SU-DHL-6 (cell line): Measurements from ENCODE around the gene GLI3.

Experiments
- H2AFZ ChIP-seq: fragments of 200-600 bp; sonication (generic); 2 replicates; pipeline ENCODE4 v1.6.1; 2014; ENCODE audit warnings: low read depth, mild to moderate bottlenecking, moderate library complexity, mixed read lengths, antibody characterized with exemption, low read length; ENCODE audit not compliant: severe bottlenecking
- H3F3A ChIP-seq: fragments of 200-600 bp; shearing (Covaris generic); 2 replicates; pipeline ENCODE4 v1.6.0; 2016; ENCODE audit warnings: antibody characterized with exemption, mild to moderate bottlenecking; ENCODE audit not compliant: insufficient read depth
- H3K27ac ChIP-seq: fragments of 200-600 bp; sonication (generic); 2 replicates; pipeline ENCODE4 v1.5.1; 2016; ENCODE audit warnings: low read depth, mild to moderate bottlenecking, low read length, moderate library complexity, mixed read lengths
- H3K27me3 ChIP-seq: fragments of 200-600 bp; sonication (generic), shearing (Covaris generic); 2 replicates; pipeline ENCODE4 v1.6.0; 2014; ENCODE audit warnings: mild to moderate bottlenecking, low read length
- H3K36me3 ChIP-seq: fragments of 200-600 bp; sonication (generic); 2 replicates; pipeline ENCODE4 v1.6.1; 2014; ENCODE audit warnings: mild to moderate bottlenecking, low read length, mixed read lengths
- H3K4me2 ChIP-seq: fragments of 300-600, 200-600 bp; shearing (Covaris generic), sonication (generic); 2 replicates; pipeline ENCODE4 v1.6.0; 2014; ENCODE audit warnings: low read length, low read depth, mild to moderate bottlenecking; ENCODE audit not compliant: poor library complexity, severe bottlenecking
- H3K4me3 ChIP-seq: fragments of 200-600 bp; sonication (generic); 2 replicates; pipeline ENCODE4 v1.5.1; 2014; ENCODE audit warnings: antibody characterized with exemption, low read length, mild to moderate bottlenecking, mixed read lengths; ENCODE audit not compliant: insufficient read depth, poor library complexity, severe bottlenecking
- H3K79me2 ChIP-seq: fragments of 200-600 bp; sonication (generic); 2 replicates; pipeline ENCODE4 v1.6.1; 2014; ENCODE audit warnings: mild to moderate bottlenecking, low read length, moderate library complexity; ENCODE audit not compliant: insufficient read depth
- H3K9ac ChIP-seq: fragments of 200-600 bp; sonication (generic); 2 replicates; pipeline ENCODE4 v1.7.0; 2014; ENCODE audit warnings: mild to moderate bottlenecking, low read length
- H3K9me2 ChIP-seq: fragments of 200-600 bp; sonication (generic); replicated peaks from 2 replicates; pipeline ENCODE4 v1.6.1; 2014; ENCODE audit warnings: low read length; ENCODE audit not compliant: insufficient read depth
- H3K9me3 ChIP-seq: fragments of 200-600 bp; sonication (generic); 2 replicates; pipeline ENCODE4 v1.6.1; 2014; ENCODE audit warnings: low read length, mixed read lengths; ENCODE audit not compliant: insufficient read depth
- H4K20me1 ChIP-seq: fragments of 200-600 bp; sonication (generic); 2 replicates; pipeline ENCODE4 v1.6.1; 2014; ENCODE audit warnings: low read depth, mild to moderate bottlenecking, antibody characterized with exemption, low read length, moderate library complexity, mixed read lengths
- EZH2phosphoT487 ChIP-seq: fragments of 200-600 bp; sonication (generic), shearing (Covaris generic); conservative IDR thresholded peaks from 2 replicates; pipeline ENCODE4 v1.6.1; 2018; ENCODE audit warnings: mild to moderate bottlenecking, antibody characterized with exemption, low read length, moderate library complexity, mixed read lengths
- TF ChIP-seq, protein P1 (sequence below): fragments of 200-600 bp; sonication (generic); IDR thresholded peaks from one replicate; pipeline ENCODE4 v1.5.1; 2017; ENCODE audit warnings: antibody characterized with exemption, mild to moderate bottlenecking, low read length, moderate library complexity; ENCODE audit not compliant: insufficient read depth, poor library complexity, severe bottlenecking

The GLI3 gene

DNA sequence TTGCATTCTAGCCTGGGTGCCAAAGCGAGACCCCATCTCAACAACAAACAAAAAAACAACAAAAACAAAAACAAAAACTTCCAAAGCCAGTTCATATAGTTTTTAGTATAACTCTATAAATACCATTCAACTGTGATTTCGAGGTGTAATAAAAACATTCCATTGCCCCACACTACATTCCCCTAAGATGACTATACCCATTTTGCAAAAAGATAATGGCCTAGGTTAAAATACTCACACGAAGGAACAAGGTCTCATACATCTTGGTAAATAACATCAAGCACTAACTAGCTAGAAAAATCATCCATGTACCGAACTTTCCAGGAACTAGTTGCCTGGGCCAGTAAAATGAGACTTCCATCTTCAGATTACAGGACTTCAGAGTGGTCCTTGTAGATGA, 55.4 kb downstream of the GLI3 start:
- Histone ChIP-seq H3K27me3 (no peaks in the 10 kb centered on the region), H2AFZ (no peak overlapping the region), H4K20me1 (no peaks in the 10 kb centered on the region), H3K9me3 (no peaks in the 10 kb centered on the region), H3K36me3 (no peaks in the 10 kb centered on the region), H3K79me2 (no peaks in the 10 kb centered on the region), H3F3A (no peaks in the 10 kb centered on the region), H3K4me3 (no peak overlapping the region), H3K4me2 (no peak overlapping the region), H3K9me2 (no peaks in the 10 kb centered on the region), H3K9ac (no peak overlapping the region), H3K27ac (no peak overlapping the region)
- no peak for TF ChIP-seq EZH2phosphoT487
- TF ChIP-seq, protein P1, sequence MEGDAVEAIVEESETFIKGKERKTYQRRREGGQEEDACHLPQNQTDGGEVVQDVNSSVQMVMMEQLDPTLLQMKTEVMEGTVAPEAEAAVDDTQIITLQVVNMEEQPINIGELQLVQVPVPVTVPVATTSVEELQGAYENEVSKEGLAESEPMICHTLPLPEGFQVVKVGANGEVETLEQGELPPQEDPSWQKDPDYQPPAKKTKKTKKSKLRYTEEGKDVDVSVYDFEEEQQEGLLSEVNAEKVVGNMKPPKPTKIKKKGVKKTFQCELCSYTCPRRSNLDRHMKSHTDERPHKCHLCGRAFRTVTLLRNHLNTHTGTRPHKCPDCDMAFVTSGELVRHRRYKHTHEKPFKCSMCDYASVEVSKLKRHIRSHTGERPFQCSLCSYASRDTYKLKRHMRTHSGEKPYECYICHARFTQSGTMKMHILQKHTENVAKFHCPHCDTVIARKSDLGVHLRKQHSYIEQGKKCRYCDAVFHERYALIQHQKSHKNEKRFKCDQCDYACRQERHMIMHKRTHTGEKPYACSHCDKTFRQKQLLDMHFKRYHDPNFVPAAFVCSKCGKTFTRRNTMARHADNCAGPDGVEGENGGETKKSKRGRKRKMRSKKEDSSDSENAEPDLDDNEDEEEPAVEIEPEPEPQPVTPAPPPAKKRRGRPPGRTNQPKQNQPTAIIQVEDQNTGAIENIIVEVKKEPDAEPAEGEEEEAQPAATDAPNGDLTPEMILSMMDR: no peak

DNA sequence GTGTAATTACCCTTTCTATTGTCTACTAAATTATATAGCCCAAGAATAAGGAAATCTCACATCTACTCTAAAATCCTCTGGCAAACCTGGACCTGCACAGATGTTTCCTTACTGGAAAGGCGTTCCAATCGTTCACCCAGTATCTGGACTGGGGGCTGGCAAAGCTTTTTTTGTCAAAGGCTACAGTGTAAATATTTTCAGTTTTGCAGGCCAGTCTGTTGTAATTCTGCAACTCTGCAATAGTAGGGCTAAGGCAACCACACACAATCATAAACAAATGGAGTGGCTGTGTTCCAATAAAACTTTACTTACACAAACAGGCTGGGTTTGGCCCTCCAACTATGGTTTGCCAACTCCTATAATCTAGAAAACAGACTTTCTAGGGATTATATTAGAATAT, 56.2 kb downstream of the GLI3 start:
- Histone ChIP-seq H3K9me2 (no peaks in the 10 kb centered on the region), H3K4me3 (no peak overlapping the region), H4K20me1 (no peaks in the 10 kb centered on the region), H2AFZ (no peak overlapping the region), H3K4me2 (no peak overlapping the region), H3F3A (no peaks in the 10 kb centered on the region), H3K27me3 (no peaks in the 10 kb centered on the region), H3K9ac (no peak overlapping the region), H3K9me3 (no peaks in the 10 kb centered on the region), H3K79me2 (no peaks in the 10 kb centered on the region), H3K27ac (no peak overlapping the region), H3K36me3 (no peaks in the 10 kb centered on the region)
- no peak for TF ChIP-seq EZH2phosphoT487
- TF ChIP-seq, protein P1: no peak

DNA sequence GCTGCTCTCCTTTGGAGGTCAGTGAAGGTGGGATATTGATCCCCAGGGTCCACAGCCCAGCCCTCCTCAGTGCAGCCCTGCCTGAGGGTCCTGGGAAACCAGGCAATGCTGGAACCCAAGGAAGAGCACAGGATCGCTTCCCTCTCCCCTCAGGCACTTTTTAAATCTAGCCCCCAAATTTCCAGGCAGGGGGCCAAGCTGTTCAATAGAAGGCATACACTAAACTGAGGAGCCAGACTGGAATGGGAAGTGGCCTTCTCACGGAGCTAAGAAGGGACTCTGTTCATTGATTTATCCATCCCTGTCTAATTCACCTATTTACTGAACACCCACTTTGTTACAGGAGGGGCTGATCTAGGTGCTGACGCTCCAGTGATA, 60.3 kb downstream of the GLI3 start:
- Histone ChIP-seq H3K27me3 (no peaks in the 10 kb centered on the region), H4K20me1 (no peaks in the 10 kb centered on the region), H3K79me2 (no peaks in the 10 kb centered on the region), H3K36me3 (no peaks in the 10 kb centered on the region), H3K9me2 (no peaks in the 10 kb centered on the region), H3K9me3 (no peaks in the 10 kb centered on the region), H2AFZ (no peak overlapping the region), H3K4me2 (no peak overlapping the region), H3K9ac (no peak overlapping the region), H3K4me3 (no peak overlapping the region), H3F3A (no peaks in the 10 kb centered on the region), H3K27ac (no peak overlapping the region)
- no peak for TF ChIP-seq EZH2phosphoT487
- TF ChIP-seq, protein P1: no peak
